ENCODE results near the gene ADCY4. TPM values are rescaled to one million over a fixed set of nuclear protein-coding genes. Genes with fewer than 3 reads are reported as not detected.

The ADCY4 gene
- total and polyA plus RNA-seq, 2 of the 8 experiments (the other 6 are each of a cell fraction or from before 2014, with no cell fraction given) = 0.27 to 0.35 TPM

DNA sequence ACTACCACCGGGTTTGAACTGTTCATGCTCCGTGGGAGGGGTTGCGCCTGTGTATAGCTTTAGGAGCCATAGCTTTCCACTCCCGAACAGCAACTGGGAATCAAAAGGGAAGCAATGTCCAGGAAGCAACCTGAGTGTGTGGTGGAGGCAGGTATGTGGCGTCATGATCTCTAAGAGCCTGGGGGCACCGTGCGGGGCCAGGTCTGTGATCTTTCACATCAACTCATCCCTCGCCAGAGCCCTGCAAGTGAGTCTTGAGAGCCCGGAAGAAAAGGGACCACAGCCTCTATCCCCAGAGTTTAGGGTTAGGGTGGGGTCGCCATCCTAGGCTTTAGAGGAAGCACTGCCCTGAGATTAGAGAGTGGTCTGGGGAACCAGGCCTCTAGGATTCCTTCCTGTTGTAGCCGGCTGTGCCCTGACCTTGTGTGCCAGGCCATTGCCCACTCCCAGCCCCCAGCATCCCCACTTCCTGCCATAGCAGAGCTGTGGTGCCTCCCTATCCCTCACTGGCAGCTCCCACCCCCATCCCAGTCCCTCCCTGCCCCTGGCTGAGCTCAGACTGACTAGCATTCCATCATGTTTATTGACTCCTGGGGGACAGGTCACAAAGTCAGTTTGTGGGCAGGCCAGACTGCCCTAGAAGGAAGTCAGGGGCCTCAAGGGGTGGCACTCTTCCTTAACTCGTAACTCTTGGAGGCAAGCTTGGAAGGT, 745 bp upstream of the ADCY4 start:
- DNase-seq (ENCODE audit: low read depth in 1 of 2, low spot score in 2 of 2) = no peak
- CTCF ChIA-PET (ENCODE audit: partially characterized antibody) = interaction anchor here (0.8 to 27.8 kb wide), 16 partner anchors 10 to 108 kb away, joined by 3 to 664 read pairs (median 5); partner anchors contain the start of genes CBLN3, CIDEB, KHNYN and LTB4R

More for the DNA sequence above, 745 bp upstream of the ADCY4 start:
- Histone ChIP-seq H2AFZ (ENCODE audit: low read length) (no peak overlapping the region; the same call in 1 of the 2 replicates), H3K79me2 (ENCODE audit: control insufficient read depth in 1 of 2, insufficient read depth in 2 of 2, low read length in 2 of 2) (no peaks in the 10 kb centered on the region), H4K5ac (ENCODE audit: insufficient read length, low read depth, low read length) (no peak overlapping the region), H3K14ac (ENCODE audit: insufficient read length) (no peak overlapping the region), H3K56ac (replicated peaks; ENCODE audit: insufficient read length, low read depth, low read length) (no peak overlapping the region), H3K18ac (ENCODE audit: extremely low read depth, low read length) (no peak overlapping the region), H2BK5ac (ENCODE audit: low read depth, low read length) (0 out of 2 replicates have a peak overlapping the region, but pooled peaks have one; percentile 16), H3K27me3 (replicated peaks in 1 of 4; ENCODE audit: control insufficient read depth in 3 of 4, extremely low read depth in 1 of 4, insufficient read depth in 3 of 4, low read length in 3 of 4) (peaks cover 64 to 98% (median 87%) of the 10 kb centered on the region in 4 experiments), H3K23ac (ENCODE audit: insufficient read length) (no peak overlapping the region), H2BK15ac (ENCODE audit: low read length) (peak overlapping the region; percentile 53; the same call in 1 of the 2 replicates), H3K4me2 (ENCODE audit: insufficient read depth in 1 of 2, low read depth in 2 of 2, low read length in 2 of 2) (peak overlapping the region; percentile 76 to 98), H3K4me1 (replicated peaks in 1 of 4; ENCODE audit: control insufficient read depth in 3 of 4, insufficient read depth in 4 of 4, low read length in 3 of 4) (peaks cover 0 to 20% (median 9%) of the 10 kb centered on the region in 4 experiments; a peak in 5 of 7 replicates), H3K4ac (replicated peaks; ENCODE audit: insufficient read length, low read depth, low read length) (no peak overlapping the region), H3K23me2 (ENCODE audit: low read depth, low read length) (peaks cover 26% of the 10 kb centered on the region), H2BK12ac (ENCODE audit: low read depth, low read length) (0 out of 2 replicates have a peak overlapping the region, but pooled peaks have one; percentile 17), H2BK20ac (ENCODE audit: low read length) (no peak overlapping the region; the same call in 1 of the 2 replicates), H4K91ac (replicated peaks; ENCODE audit: insufficient read length, low read length) (no peak overlapping the region), H3K79me1 (ENCODE audit: low read depth, low read length) (no peaks in the 10 kb centered on the region), H3K27ac (ENCODE audit: low read depth, low read length) (no peak overlapping the region), H2BK120ac (replicated peaks; ENCODE audit: low read depth, low read length) (no peak overlapping the region), H3K9me3 (ENCODE audit: insufficient read depth in 2 of 2, low read depth in 1 of 2, low read length in 1 of 2) (no peaks in the 10 kb centered on the region), H4K8ac (ENCODE audit: extremely low read depth, insufficient read depth, low read length) (no peak overlapping the region; the same call in 1 of the 2 replicates), H3K36me3 (ENCODE audit: control insufficient read depth in 2 of 4, insufficient read depth in 4 of 4, low read length in 3 of 4) (no peaks in the 10 kb centered on the region), H4K20me1 (replicated peaks in 1 of 2; ENCODE audit: control insufficient read depth in 1 of 2, insufficient read depth in 2 of 2, low read length in 2 of 2) (peaks cover 0 to 2% of the 10 kb centered on the region in 2 experiments), H2AK5ac (ENCODE audit: low read depth, low read length) (no peak overlapping the region), H3K9ac (replicated peaks in 1 of 4; ENCODE audit: extremely low read depth in 1 of 4, low read depth in 3 of 4, low read length in 3 of 4) (no peak overlapping the region), H3K4me3 (ENCODE audit: extremely low read depth in 1 of 4, insufficient read depth in 2 of 4, low read depth in 3 of 4, low read length in 4 of 4) (peak overlapping the region in 2 of 4 experiments; percentile 52 to 76; a peak in 2 of 8 replicates)
- POLR2A ChIA-PET (ENCODE audit: partially characterized antibody) = interaction anchor here (1.4 to 5.8 kb wide), 8 partner anchors 10 to 106 kb away, joined by 3 to 46 read pairs (median 4); partner anchors contain the start of genes CBLN3, DHRS1, KHNYN and NOP9
- FAIRE-seq = no peak
- 62% methylated on average over 12 of the region's 12 CpGs; no CpG with 5 or more reads in 1 of the 2 experiments for WGBS, 2 experiments (ENCODE audit: extremely low coverage in 1 of 2, insufficient coverage in 1 of 2, insufficient read length in 1 of 2, insufficient replicate concordance in 2 of 2, low coverage in 1 of 2, low lambda C conversion rate in 2 of 2, missing lambda C conversion rate in 1 of 2)
- TF ChIP-seq MAFK (IDR thresholded peaks at IDR 0.05; ENCODE audit: low read depth, low read length) = no peak
- no peak for TF ChIP-seq RBBP5 (IDR thresholded peaks at IDR 0.05; ENCODE audit: borderline replicate concordance, low read depth, low read length)
- no peak for TF ChIP-seq CREB1 (IDR thresholded peaks at IDR 0.05)
- no peak for TF ChIP-seq KDM5A (IDR thresholded peaks at IDR 0.05; ENCODE audit: low read length)
